B cell (primary cell): Measurements from ENCODE around the gene RANBP3L. TPM values are rescaled to one million over a fixed set of nuclear protein-coding genes. Genes with fewer than 3 reads are reported as not detected.

Experiments
- ATAC-seq: fragments of 200-7000 bp; cut with Tn5 transposase; one replicate; pipeline ENCODE4 v1.10.0; 2021; ENCODE audit warnings: low read depth, mild to moderate bottlenecking, moderate number of reproducible peaks, moderate library complexity
- CTCF ChIA-PET: fragments of 350-600 bp; sonication (Branson Sonifier 250); formaldehyde crosslinking; loops from one replicate; lab custom pipeline; 2021; ENCODE audit warnings: antibody characterized with exemption, inconsistent platforms; lab: Charles Lee
- POLR2A ChIA-PET: fragments of 350-600 bp; sonication (Branson Sonifier 250); formaldehyde crosslinking; loops from one replicate; lab custom pipeline; 2021; ENCODE audit warnings: antibody characterized with exemption; lab: Charles Lee
- DNase-seq: peaks from one replicate; pipeline ENCODE4 v3.0.0; 2013
- H2AFZ ChIP-seq: 2 replicates; pipeline ENCODE4 v1.6.1; 2012; ENCODE audit warnings: mild to moderate bottlenecking, low read depth, low read length; ENCODE audit not compliant: insufficient read depth, poor library complexity, severe bottlenecking
- H3K27ac ChIP-seq, 2 donors: 1 replicate in 1 of 2; 2 replicates in 1 of 2; pipeline ENCODE4 v1.5.1; 2012 to 2013; ENCODE audit warnings: low read length in 2 of 2, mild to moderate bottlenecking in 2 of 2, moderate library complexity in 1 of 2
- H3K27me3 ChIP-seq, 4 experiments: fragments of 200-600 bp in 1 of 4; sonication (generic) in 1 of 4; replicated peaks in 1 of 4; 1 replicate in 2 of 4; 2 replicates in 2 of 4; pipeline versions ENCODE4 v1.6.1 to v1.7.0; 2013 to 2016; ENCODE audit warnings: low read length in 3 of 4, mild to moderate bottlenecking in 2 of 4, mixed read lengths in 1 of 4, moderate library complexity in 1 of 4; ENCODE audit not compliant: insufficient read depth in 4 of 4, control insufficient read depth in 3 of 4; ENCODE audit errors: control extremely low read depth in 1 of 4
- H3K36me3 ChIP-seq, 2 experiments: replicated peaks in 1 of 2; 1 replicate in 1 of 2; 2 replicates in 1 of 2; pipeline versions ENCODE4 v1.6.1 to v1.7.1; 2013; ENCODE audit warnings: low read length in 1 of 2; ENCODE audit not compliant: insufficient read depth in 2 of 2, control insufficient read depth in 1 of 2; ENCODE audit errors: control extremely low read depth in 1 of 2, extremely low read depth in 1 of 2
- H3K4me1 ChIP-seq, 2 donors: fragments of 200-600 bp in 1 of 2; sonication (generic) in 1 of 2; 1 replicate in 1 of 2; 2 replicates in 1 of 2; pipeline versions ENCODE4 v1.5.1 to v1.6.1; 2013 to 2017; ENCODE audit warnings: low read length in 2 of 2; ENCODE audit not compliant: control insufficient read depth in 2 of 2, insufficient read depth in 2 of 2
- H3K4me2 ChIP-seq: replicated peaks from 2 replicates; pipeline ENCODE3; 2012; ENCODE audit warnings: mild to moderate bottlenecking, low read depth, low read length; ENCODE audit not compliant: poor library complexity, severe bottlenecking
- H3K4me3 ChIP-seq, 5 experiments: fragments of 200-600 bp in 1 of 5; sonication (generic) in 1 of 5; 1 replicate in 3 of 5; 2 replicates in 2 of 5; pipeline versions ENCODE4 v1.5.1 to v1.7.0; 2011 to 2016; ENCODE audit warnings: low read length in 4 of 5, mild to moderate bottlenecking in 4 of 5, low read depth in 2 of 5, control low read depth in 1 of 5, moderate library complexity in 1 of 5; ENCODE audit not compliant: insufficient read depth in 1 of 5; ENCODE audit errors: control extremely low read depth in 1 of 5, extremely low read depth in 1 of 5
- H3K79me2 ChIP-seq: fragments of 200-600 bp; sonication (generic); one replicate; pipeline ENCODE4 v1.6.0; 2016; ENCODE audit warnings: low read length; ENCODE audit not compliant: control insufficient read depth, insufficient read depth
- H3K9ac ChIP-seq: fragments of 200-600 bp; sonication (generic); 2 replicates; pipeline ENCODE4 v1.6.1; 2017; ENCODE audit warnings: mild to moderate bottlenecking, low read length, moderate library complexity
- H3K9me3 ChIP-seq, 3 donors: one replicate each; pipeline versions ENCODE4 v1.6.1 to v1.7.1; 2013; ENCODE audit warnings: low read length in 2 of 3; ENCODE audit not compliant: control insufficient read depth in 2 of 3, insufficient read depth in 1 of 3; ENCODE audit errors: control extremely low read depth in 1 of 3
- H4K20me1 ChIP-seq: 2 replicates; pipeline ENCODE4 v1.6.0; 2012; ENCODE audit warnings: mild to moderate bottlenecking, low read length; ENCODE audit not compliant: insufficient read depth, control insufficient read depth, poor library complexity, severe bottlenecking
- H3K27ac Mint-ChIP-seq: one replicate; pipeline ENCODE4 v1.8.0; 2021; ENCODE audit warnings: mixed read lengths
- H3K27me3 Mint-ChIP-seq: one replicate; pipeline ENCODE4 v1.8.0; 2021; ENCODE audit warnings: mixed read lengths
- H3K4me1 Mint-ChIP-seq: one replicate; pipeline ENCODE4 v1.8.0; 2021; ENCODE audit warnings: mixed read lengths
- H3K4me3 Mint-ChIP-seq: one replicate; pipeline ENCODE4 v1.8.0; 2021; ENCODE audit warnings: mixed read lengths
- H3K9me3 Mint-ChIP-seq: one replicate; pipeline ENCODE4 v1.8.0; 2022; ENCODE audit warnings: mixed read lengths; ENCODE audit not compliant: insufficient read depth
- CTCF ChIP-seq: fragments of 200-600 bp; IDR thresholded peaks from one replicate; pipeline ENCODE4 v1.8.0; 2022; ENCODE audit warnings: antibody characterized with exemption, mild to moderate bottlenecking
- EZH2 ChIP-seq: IDR thresholded peaks from 2 replicates; pipeline ENCODE4 v1.6.1; 2012; ENCODE audit warnings: borderline replicate concordance, low read depth, mild to moderate bottlenecking, moderate library complexity, low read length; ENCODE audit not compliant: insufficient read depth, poor library complexity, severe bottlenecking
- WGBS: methylation state at CpG from one replicate; pipeline ENCODE4 v1.1.5; 2013; ENCODE audit warnings: missing lambda C conversion rate; ENCODE audit not compliant: insufficient coverage; 5-methylcytosine and 5-hydroxymethylcytosine counted together
- intact Hi-C: fragments of 100-400 bp; cut with micrococcal nuclease; formaldehyde crosslinking; loops from one replicate; pipeline ENCODE4 v1.10.0; 2022
- polyA plus RNA-seq: library from polyadenylated mRNA; depleted of rRNA; stranded (reverse); fragments of >200 nt; gene quantifications from 2 replicates; pipeline ENCODE4 v1.2.3, GENCODE V29; 2012
- total RNA-seq, 2 donors: library from RNA; stranded (reverse); fragments of 120-200 nt in 1 of 2; gene quantifications; 1 replicate in 1 of 2; 2 replicates in 1 of 2; pipeline versions ENCODE4 v1.2.3 to v1.2.4, GENCODE V29; 2013 to 2022

The RANBP3L gene
- total and polyA plus RNA-seq, 2 donors (not counting 1 experiment from before 2014, with no cell fraction given) = not detected

DNA sequence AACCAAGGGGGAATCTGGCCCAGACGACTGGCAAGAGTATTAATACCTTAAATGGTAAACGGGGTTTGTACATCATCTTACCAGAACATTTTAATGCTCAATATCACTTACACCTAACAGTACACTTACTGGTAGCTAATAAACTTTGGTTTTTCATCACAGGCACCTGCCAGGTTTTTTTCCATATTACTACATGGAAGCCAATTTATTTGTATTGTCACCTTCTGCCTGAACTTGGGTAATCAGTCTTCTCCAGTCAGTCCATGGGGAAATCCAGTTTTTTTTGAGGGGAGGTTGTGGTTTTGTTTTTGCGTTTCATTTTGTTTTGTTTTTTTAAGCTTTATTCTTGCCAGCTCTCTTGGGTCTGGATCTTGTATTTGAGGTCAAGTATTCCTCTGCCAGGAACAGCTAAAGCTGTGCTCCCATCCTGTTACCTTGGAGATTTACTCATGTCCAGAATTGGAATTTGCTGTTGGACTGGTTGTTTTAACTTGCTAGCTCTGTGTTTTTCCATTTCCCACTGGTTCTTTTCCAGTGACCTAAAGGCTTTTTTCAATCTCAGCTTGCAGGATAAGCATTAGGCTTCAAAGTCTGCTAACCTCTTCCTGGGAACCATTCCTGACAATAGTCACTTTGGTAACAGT, 48.9 kb downstream of the RANBP3L start:
- WGBS = 67% methylated on average over 2 of the region's 3 CpGs
- no peak overlapping the region for H3K9ac ChIP-seq
- intact Hi-C loops = no loop called here
- DNase-seq = no peak
- POLR2A ChIA-PET = no interaction called here
- ATAC-seq = no peak
- no peaks in the 10 kb centered on the region for H3K4me1 Mint-ChIP-seq
- H3K27me3 ChIP-seq = no peaks in the 10 kb centered on the region
- H3K9me3 ChIP-seq = no peaks in the 10 kb centered on the region
- TF ChIP-seq CTCF (no peak), EZH2 (no peak)
- no peaks in the 10 kb centered on the region for H4K20me1 ChIP-seq
- H3K4me1 ChIP-seq = no peaks in the 10 kb centered on the region
- no peaks in the 10 kb centered on the region for H3K79me2 ChIP-seq
- no peak overlapping the region for H3K27ac ChIP-seq
- no peak overlapping the region for H2AFZ ChIP-seq
- H3K4me2 ChIP-seq = no peak overlapping the region
- no peak overlapping the region for H3K27ac Mint-ChIP-seq
- no peaks in the 10 kb centered on the region for H3K36me3 ChIP-seq
- peaks cover 3% of the 10 kb centered on the region for H3K27me3 Mint-ChIP-seq
- CTCF ChIA-PET = interaction anchor here (1.5 kb wide), 1 partner anchor 13 kb away, joined by 13 read pairs; no protein-coding TSS in a partner anchor
- no peaks in the 10 kb centered on the region for H3K9me3 Mint-ChIP-seq
- H3K4me3 Mint-ChIP-seq = no peak overlapping the region
- H3K4me3 ChIP-seq = no peak overlapping the region

DNA sequence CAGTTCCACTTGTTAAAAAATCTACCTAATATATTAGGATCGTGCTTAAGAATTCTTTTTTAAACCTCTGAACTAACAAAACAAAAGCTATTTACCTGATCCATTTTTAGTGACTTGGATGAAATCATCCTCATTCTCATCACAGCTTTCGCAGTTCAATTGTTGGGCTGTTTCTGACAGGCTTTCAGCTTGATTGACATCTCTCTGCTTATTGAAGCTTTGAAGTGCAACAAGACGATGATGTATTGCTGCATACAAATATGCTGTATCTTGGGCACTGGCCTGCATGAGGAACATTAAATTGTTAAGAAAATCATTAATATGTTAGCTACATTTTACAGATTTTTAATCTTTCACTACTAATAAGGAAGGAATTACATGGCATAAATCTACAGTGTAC, 50.5 kb downstream of the RANBP3L start:
- no peaks in the 10 kb centered on the region for H3K4me1 ChIP-seq
- intact Hi-C loops = no loop called here
- Mint-ChIP-seq H3K4me3 (no peak overlapping the region), H3K27ac (no peak overlapping the region), H3K27me3 (peaks cover 4% of the 10 kb centered on the region), H3K9me3 (no peaks in the 10 kb centered on the region), H3K4me1 (no peaks in the 10 kb centered on the region)
- ChIA-PET CTCF (interaction anchor here (0.7 to 1.7 kb wide), 3 partner anchors 9 to 488 kb away, joined by 3 to 6 read pairs (median 3); partner anchors contain the start of gene NADK2), POLR2A (no interaction called here)
- H3K27me3 ChIP-seq = no peaks in the 10 kb centered on the region
- ATAC-seq (no peak), DNase-seq (no peak)
- no peaks in the 10 kb centered on the region for H4K20me1 ChIP-seq
- H3K4me3 ChIP-seq = no peak overlapping the region
- TF ChIP-seq CTCF (no peak), EZH2 (no peak)
- no peak overlapping the region for H3K9ac ChIP-seq
- no CpG with 5 or more reads among the region's 3 CpGs for WGBS
- no peak overlapping the region for H3K4me2 ChIP-seq
- no peak overlapping the region for H3K27ac ChIP-seq
- H2AFZ ChIP-seq = no peak overlapping the region
- H3K79me2 ChIP-seq = no peaks in the 10 kb centered on the region
- no peaks in the 10 kb centered on the region for H3K9me3 ChIP-seq
- no peaks in the 10 kb centered on the region for H3K36me3 ChIP-seq
